ENCODE data around the gene HAUS7.

- TF ChIP-seq CTCF (IDR thresholded peaks at IDR 0.05) (no peak), POLR2A (IDR thresholded peaks at IDR 0.05) (no peak)
These were observed 56.6 kb downstream of the HAUS7 start for GRCh38 chrX:153413731-153414130.

Data from Peyer's patch (tissue), 4 donors.